ENCODE results near the gene ALDH7A1.

Gene ALDH7A1

GRCh38 chr5:126501448-126501847 is 93.6 kb downstream of the ALDH7A1 start:
- H3K4me3 ChIP-seq (ENCODE audit: low read length), result no peak overlapping the region
- no peaks in the 10 kb centered on the region for H3K36me3 ChIP-seq (ENCODE audit: control insufficient read depth, low read length)
- H3K9me3 ChIP-seq (ENCODE audit: control insufficient read depth, insufficient read depth, low read length), result no peaks in the 10 kb centered on the region
- H4K20me1 ChIP-seq (ENCODE audit: control insufficient read depth, insufficient read depth, low read depth, low read length), result no peaks in the 10 kb centered on the region
- H3K27me3 ChIP-seq (ENCODE audit: control insufficient read depth, low read length), result no peaks in the 10 kb centered on the region
- H3K27ac ChIP-seq (ENCODE audit: low read depth, low read length), result no peak overlapping the region
- no peak overlapping the region for H3K4me2 ChIP-seq (ENCODE audit: low read length)
- H3K79me2 ChIP-seq (ENCODE audit: control insufficient read depth, low read length), result no peaks in the 10 kb centered on the region
- TF ChIP-seq EZH2phosphoT487 (IDR thresholded peaks at IDR 0.05; ENCODE audit: borderline replicate concordance, low read length) (no peak), CTCF (IDR thresholded peaks at IDR 0.05; ENCODE audit: low read depth, low read length, poor library complexity, severe bottlenecking) (no peak)
- no peaks in the 10 kb centered on the region for H3F3A ChIP-seq (ENCODE audit: control insufficient read depth, insufficient read depth)
- no peaks in the 10 kb centered on the region for H3K4me1 ChIP-seq (ENCODE audit: control insufficient read depth, low read length)
- no peaks in the 10 kb centered on the region for H3K9me2 ChIP-seq (replicated peaks; ENCODE audit: control insufficient read depth, low read length)

GRCh38 chr5:126499853-126500342 is 95.1 kb downstream of the ALDH7A1 start:
- Histone ChIP-seq H4K20me1 (ENCODE audit: control insufficient read depth, insufficient read depth, low read depth, low read length) (no peaks in the 10 kb centered on the region), H3K9me3 (ENCODE audit: control insufficient read depth, insufficient read depth, low read length) (no peaks in the 10 kb centered on the region), H3K79me2 (ENCODE audit: control insufficient read depth, low read length) (no peaks in the 10 kb centered on the region), H3K4me1 (ENCODE audit: control insufficient read depth, low read length) (no peaks in the 10 kb centered on the region), H3K9me2 (replicated peaks; ENCODE audit: control insufficient read depth, low read length) (no peaks in the 10 kb centered on the region), H3K27me3 (ENCODE audit: control insufficient read depth, low read length) (no peaks in the 10 kb centered on the region), H3K4me3 (ENCODE audit: low read length) (no peak overlapping the region), H3K27ac (ENCODE audit: low read depth, low read length) (no peak overlapping the region), H3K36me3 (ENCODE audit: control insufficient read depth, low read length) (no peaks in the 10 kb centered on the region), H3K4me2 (ENCODE audit: low read length) (no peak overlapping the region), H3F3A (ENCODE audit: control insufficient read depth, insufficient read depth) (no peaks in the 10 kb centered on the region)
- TF ChIP-seq EZH2phosphoT487 (IDR thresholded peaks at IDR 0.05; ENCODE audit: borderline replicate concordance, low read length) (no peak), CTCF (IDR thresholded peaks at IDR 0.05; ENCODE audit: low read depth, low read length, poor library complexity, severe bottlenecking) (peak; percentile 79)

- H3K9me2 ChIP-seq (replicated peaks; ENCODE audit: control insufficient read depth, low read length), result no peaks in the 10 kb centered on the region
- H3K4me3 ChIP-seq (ENCODE audit: low read length), result no peak overlapping the region
- H3K9me3 ChIP-seq (ENCODE audit: control insufficient read depth, insufficient read depth, low read length), result no peaks in the 10 kb centered on the region
- no peaks in the 10 kb centered on the region for H4K20me1 ChIP-seq (ENCODE audit: control insufficient read depth, insufficient read depth, low read depth, low read length)
- H3K27me3 ChIP-seq (ENCODE audit: control insufficient read depth, low read length), result no peaks in the 10 kb centered on the region
- TF ChIP-seq CTCF (IDR thresholded peaks at IDR 0.05; ENCODE audit: low read depth, low read length, poor library complexity, severe bottlenecking), result no peak
- TF ChIP-seq EZH2phosphoT487 (IDR thresholded peaks at IDR 0.05; ENCODE audit: borderline replicate concordance, low read length), result no peak
- no peaks in the 10 kb centered on the region for H3F3A ChIP-seq (ENCODE audit: control insufficient read depth, insufficient read depth)
- H3K79me2 ChIP-seq (ENCODE audit: control insufficient read depth, low read length), result no peaks in the 10 kb centered on the region
- no peak overlapping the region for H3K27ac ChIP-seq (ENCODE audit: low read depth, low read length)
- no peaks in the 10 kb centered on the region for H3K36me3 ChIP-seq (ENCODE audit: control insufficient read depth, low read length)
- no peaks in the 10 kb centered on the region for H3K4me1 ChIP-seq (ENCODE audit: control insufficient read depth, low read length)
- no peak overlapping the region for H3K4me2 ChIP-seq (ENCODE audit: low read length)
Measured at GRCh38 chr5:126499278-126499677, 95.7 kb downstream of the ALDH7A1 start.
